Progenitor cell of endocrine pancreas (in vitro differentiated cells): Measurements from ENCODE around the gene RNF152. TPM values are rescaled to one million over a fixed set of nuclear protein-coding genes. Genes with fewer than 3 reads are reported as not detected.

Experiments used
- DNase-seq: peaks from one replicate; pipeline ENCODE4 v3.0.0; 2021; ENCODE audit warnings: low spot score; ENCODE audit not compliant: unreplicated experiment
- H3K27ac Mint-ChIP-seq: 2 replicates; pipeline ENCODE4 v1.8.0; 2021; ENCODE audit warnings: mild to moderate bottlenecking, moderate library complexity, mixed read lengths
- H3K27me3 Mint-ChIP-seq: 2 replicates; pipeline ENCODE4 v1.8.0; 2021; ENCODE audit warnings: mixed read lengths
- H3K36me3 Mint-ChIP-seq: 2 replicates; pipeline ENCODE4 v1.8.0; 2022; ENCODE audit warnings: mixed read lengths; ENCODE audit not compliant: insufficient read depth
- H3K4me1 Mint-ChIP-seq: 2 replicates; pipeline ENCODE4 v1.8.0; 2021; ENCODE audit warnings: low read depth, mixed read lengths
- H3K4me3 Mint-ChIP-seq: 2 replicates; pipeline ENCODE4 v1.8.0; 2021; ENCODE audit warnings: low read depth, mild to moderate bottlenecking, moderate library complexity, mixed read lengths
- H3K9me3 Mint-ChIP-seq: 2 replicates; pipeline ENCODE4 v1.8.0; 2021; ENCODE audit warnings: low read depth, mixed read lengths
- CTCF ChIP-seq: fragments of 200-600 bp; sonication (generic); IDR thresholded peaks from one replicate; pipeline ENCODE4 v1.5.0; 2021; ENCODE audit warnings: antibody characterized with exemption, mild to moderate bottlenecking; ENCODE audit not compliant: unreplicated experiment
- total RNA-seq: library from RNA; stranded (reverse); gene quantifications from 2 replicates; pipeline ENCODE4 v1.2.1, GENCODE V29; 2021

RNF152 gene
- total RNA-seq, 1 donor from 2014 or later, result 32.0 TPM

- Mint-ChIP-seq H3K27ac (no peak overlapping the region), H3K4me1 (peaks cover 41% of the 10 kb centered on the region), H3K4me3 (no peak overlapping the region), H3K36me3 (peaks cover 10% of the 10 kb centered on the region), H3K9me3 (no peaks in the 10 kb centered on the region), H3K27me3 (no peaks in the 10 kb centered on the region)
- no peak for TF ChIP-seq CTCF
- DNase-seq, result no peak
Observed at GRCh38 chr18:61823595-61823994, 69.2 kb downstream of the RNF152 start.

GRCh38 chr18:61822879-61823278, 69.9 kb downstream of the RNF152 start:
- Mint-ChIP-seq H3K4me1 (peaks cover 38% of the 10 kb centered on the region), H3K27ac (no peak overlapping the region), H3K36me3 (peaks cover 10% of the 10 kb centered on the region), H3K9me3 (no peaks in the 10 kb centered on the region), H3K4me3 (no peak overlapping the region), H3K27me3 (no peaks in the 10 kb centered on the region)
- DNase-seq, result no peak
- no peak for TF ChIP-seq CTCF

- Mint-ChIP-seq H3K36me3 (peaks cover 13% of the 10 kb centered on the region), H3K27ac (no peak overlapping the region), H3K9me3 (no peaks in the 10 kb centered on the region), H3K4me1 (peaks cover 28% of the 10 kb centered on the region), H3K27me3 (no peaks in the 10 kb centered on the region), H3K4me3 (no peak overlapping the region)
- no peak for TF ChIP-seq CTCF
- DNase-seq, result no peak
Observed at GRCh38 chr18:61821748-61822147, 71.1 kb downstream of the RNF152 start.

- H3K27ac Mint-ChIP-seq, result no peak overlapping the region
- TF ChIP-seq CTCF, result no peak
- H3K27me3 Mint-ChIP-seq, result no peaks in the 10 kb centered on the region
- peaks cover 19% of the 10 kb centered on the region for H3K4me1 Mint-ChIP-seq
- H3K36me3 Mint-ChIP-seq, result peaks cover 16% of the 10 kb centered on the region
- no peaks in the 10 kb centered on the region for H3K9me3 Mint-ChIP-seq
- DNase-seq, result no peak
- H3K4me3 Mint-ChIP-seq, result no peak overlapping the region
Observed at GRCh38 chr18:61820882-61821281, 71.9 kb downstream of the RNF152 start.

DNA sequence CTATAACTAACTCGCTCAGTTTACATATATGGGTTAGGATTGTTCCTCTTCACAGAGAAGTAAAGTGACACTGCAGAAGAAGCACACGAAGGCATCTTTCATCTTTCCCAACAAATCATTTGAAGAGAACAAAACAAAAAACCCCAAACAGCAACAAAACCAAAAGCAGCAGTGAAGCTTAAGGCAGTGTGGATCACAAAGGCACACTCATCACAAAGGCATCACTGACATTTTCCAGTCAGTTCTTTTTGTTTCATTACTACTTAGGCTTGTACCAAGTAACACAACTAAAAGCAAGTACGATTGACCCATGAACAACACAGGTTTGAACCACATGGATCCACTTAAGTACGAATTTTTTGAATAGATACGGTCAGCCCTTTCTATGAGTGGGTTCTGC, 75.7 kb downstream of the RNF152 start:
- no peak for TF ChIP-seq CTCF
- no peaks in the 10 kb centered on the region for H3K27me3 Mint-ChIP-seq
- no peak for DNase-seq
- no peaks in the 10 kb centered on the region for H3K9me3 Mint-ChIP-seq
- H3K4me3 Mint-ChIP-seq, result no peak overlapping the region
- H3K36me3 Mint-ChIP-seq, result peaks cover 36% of the 10 kb centered on the region
- peaks cover 3% of the 10 kb centered on the region for H3K4me1 Mint-ChIP-seq
- H3K27ac Mint-ChIP-seq, result no peak overlapping the region
